DOHH2 (cell line): ENCODE results near the gene MINDY2.

Experiments used
- H3F3A ChIP-seq: fragments of 200-600 bp; sonication (generic), shearing (Covaris generic); 2 replicates; pipeline ENCODE4 v1.6.0; 2016; ENCODE audit warnings: antibody characterized with exemption, mild to moderate bottlenecking; ENCODE audit not compliant: control insufficient read depth, insufficient read depth
- H3K27ac ChIP-seq: fragments of 200-600 bp; sonication (generic); 2 replicates; pipeline ENCODE4 v1.5.1; 2014; ENCODE audit warnings: low read depth, mild to moderate bottlenecking, low read length, moderate library complexity
- H3K27me3 ChIP-seq: fragments of 200-600 bp; sonication (generic); 2 replicates; pipeline ENCODE4 v1.6.1; 2014; ENCODE audit warnings: mild to moderate bottlenecking, low read length, mixed read lengths; ENCODE audit not compliant: control insufficient read depth
- H3K36me3 ChIP-seq: fragments of 200-600 bp; sonication (generic); 2 replicates; pipeline ENCODE4 v1.6.1; 2014; ENCODE audit warnings: mild to moderate bottlenecking, low read length, moderate library complexity, mixed read lengths; ENCODE audit not compliant: control insufficient read depth
- H3K4me1 ChIP-seq: fragments of 200-600 bp; sonication (generic); 2 replicates; pipeline ENCODE4 v1.6.1; 2014; ENCODE audit warnings: mild to moderate bottlenecking, low read length, mixed read lengths; ENCODE audit not compliant: control insufficient read depth
- H3K4me2 ChIP-seq: fragments of 200-600 bp; sonication (generic); 2 replicates; pipeline ENCODE4 v1.6.0; 2014; ENCODE audit warnings: mild to moderate bottlenecking, low read length, moderate library complexity
- H3K4me3 ChIP-seq: fragments of 200-600 bp; sonication (generic); 2 replicates; pipeline ENCODE4 v1.5.1; 2014; ENCODE audit warnings: mild to moderate bottlenecking, low read length, mixed read lengths
- H3K79me2 ChIP-seq: fragments of 200-600 bp; sonication (generic); 2 replicates; pipeline ENCODE4 v1.6.1; 2014; ENCODE audit warnings: mild to moderate bottlenecking, low read length, mixed read lengths; ENCODE audit not compliant: control insufficient read depth
- H3K9me2 ChIP-seq: fragments of 200-600 bp; sonication (generic); replicated peaks from 2 replicates; pipeline ENCODE4 v1.6.1; 2014; ENCODE audit warnings: mild to moderate bottlenecking, low read length, mixed read lengths; ENCODE audit not compliant: control insufficient read depth
- H3K9me3 ChIP-seq: fragments of 200-600 bp; sonication (generic); 2 replicates; pipeline ENCODE4 v1.6.1; 2014; ENCODE audit warnings: antibody characterized with exemption, low read length, mixed read lengths; ENCODE audit not compliant: control insufficient read depth, insufficient read depth
- H4K20me1 ChIP-seq: fragments of 200-600 bp; sonication (generic); 2 replicates; pipeline ENCODE4 v1.6.0; 2014; ENCODE audit warnings: low read depth, mild to moderate bottlenecking, antibody characterized with exemption, low read length, moderate library complexity; ENCODE audit not compliant: control insufficient read depth, insufficient read depth
- CTCF ChIP-seq: fragments of 200-600 bp; sonication (generic); IDR thresholded peaks from one replicate; pipeline ENCODE4 v1.5.1; 2014; ENCODE audit warnings: antibody characterized with exemption, mild to moderate bottlenecking, low read depth, low read length; ENCODE audit not compliant: poor library complexity, severe bottlenecking
- EZH2phosphoT487 ChIP-seq: fragments of 200-600 bp; sonication (generic); IDR thresholded peaks from 2 replicates; pipeline ENCODE4 v1.6.1; 2017; ENCODE audit warnings: borderline replicate concordance, mild to moderate bottlenecking, antibody characterized with exemption, low read length, moderate library complexity, mixed read lengths

Gene MINDY2

GRCh38 chr15:58777107-58777506, 6.0 kb downstream of the MINDY2 start:
- TF ChIP-seq CTCF (no peak), EZH2phosphoT487 (no peak)
- Histone ChIP-seq H3F3A (no peaks in the 10 kb centered on the region), H4K20me1 (no peaks in the 10 kb centered on the region), H3K79me2 (peaks cover 20% of the 10 kb centered on the region), H3K9me2 (no peaks in the 10 kb centered on the region), H3K4me1 (peaks cover 30% of the 10 kb centered on the region), H3K4me2 (no peak overlapping the region; the same call in 1 of the 2 replicates), H3K27me3 (no peaks in the 10 kb centered on the region), H3K9me3 (no peaks in the 10 kb centered on the region), H3K27ac (no peak overlapping the region), H3K36me3 (no peaks in the 10 kb centered on the region), H3K4me3 (no peak overlapping the region)

- Histone ChIP-seq H3K9me3 (no peaks in the 10 kb centered on the region), H3K4me1 (peaks cover 8% of the 10 kb centered on the region; the same call in 1 of the 2 replicates), H3K27ac (no peak overlapping the region), H4K20me1 (no peaks in the 10 kb centered on the region), H3K4me3 (no peak overlapping the region), H3K27me3 (no peaks in the 10 kb centered on the region), H3K9me2 (no peaks in the 10 kb centered on the region), H3K36me3 (no peaks in the 10 kb centered on the region), H3K79me2 (peaks cover 2% of the 10 kb centered on the region; the same call in 1 of the 2 replicates), H3K4me2 (no peak overlapping the region), H3F3A (no peaks in the 10 kb centered on the region)
- TF ChIP-seq EZH2phosphoT487, result no peak
- no peak for TF ChIP-seq CTCF
Measured at GRCh38 chr15:58779554-58779953, 8.5 kb downstream of the MINDY2 start.

GRCh38 chr15:58785355-58785754, 14.3 kb downstream of the MINDY2 start:
- Histone ChIP-seq H3K4me1 (no peaks in the 10 kb centered on the region), H3K79me2 (no peaks in the 10 kb centered on the region), H3K36me3 (no peaks in the 10 kb centered on the region), H3K9me3 (no peaks in the 10 kb centered on the region), H3K9me2 (no peaks in the 10 kb centered on the region), H3K4me3 (no peak overlapping the region), H3F3A (no peaks in the 10 kb centered on the region; the same call in 1 of the 2 replicates), H3K27ac (no peak overlapping the region), H3K4me2 (no peak overlapping the region), H3K27me3 (no peaks in the 10 kb centered on the region), H4K20me1 (no peaks in the 10 kb centered on the region)
- no peak for TF ChIP-seq EZH2phosphoT487
- no peak for TF ChIP-seq CTCF
